Measurements from ENCODE around the gene PDLIM7.

DNA sequence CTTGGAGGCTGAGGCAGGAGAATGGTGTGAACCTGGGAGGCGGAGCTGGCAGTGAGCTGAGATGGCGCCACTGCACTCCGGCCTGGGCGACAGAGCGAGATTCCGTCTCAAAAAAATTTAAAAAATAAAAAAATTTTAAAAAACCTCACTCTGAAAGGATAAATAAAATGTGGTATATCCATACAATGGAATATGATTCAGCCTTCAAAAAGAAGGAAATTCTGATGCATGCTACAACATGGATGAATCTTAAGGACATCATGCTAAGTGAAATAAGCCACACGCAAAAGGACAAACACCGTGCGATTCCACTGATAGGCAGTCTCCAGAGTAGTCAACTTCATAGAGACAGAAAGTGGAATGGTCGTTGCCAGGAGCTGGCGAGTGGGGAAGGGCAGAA lies 32.4 kb downstream of the PDLIM7 start:
- TF ChIP-seq POLR2AphosphoS5 (IDR thresholded peaks at IDR 0.05; ENCODE audit: low read depth, low read length): no peak
- TF ChIP-seq SIN3A (IDR thresholded peaks at IDR 0.05; ENCODE audit: borderline replicate concordance, insufficient read depth, low read length): no peak
- TF ChIP-seq TAF1 (IDR thresholded peaks at IDR 0.05; ENCODE audit: borderline replicate concordance, insufficient read depth, low read length): no peak
- TF ChIP-seq, protein P1, sequence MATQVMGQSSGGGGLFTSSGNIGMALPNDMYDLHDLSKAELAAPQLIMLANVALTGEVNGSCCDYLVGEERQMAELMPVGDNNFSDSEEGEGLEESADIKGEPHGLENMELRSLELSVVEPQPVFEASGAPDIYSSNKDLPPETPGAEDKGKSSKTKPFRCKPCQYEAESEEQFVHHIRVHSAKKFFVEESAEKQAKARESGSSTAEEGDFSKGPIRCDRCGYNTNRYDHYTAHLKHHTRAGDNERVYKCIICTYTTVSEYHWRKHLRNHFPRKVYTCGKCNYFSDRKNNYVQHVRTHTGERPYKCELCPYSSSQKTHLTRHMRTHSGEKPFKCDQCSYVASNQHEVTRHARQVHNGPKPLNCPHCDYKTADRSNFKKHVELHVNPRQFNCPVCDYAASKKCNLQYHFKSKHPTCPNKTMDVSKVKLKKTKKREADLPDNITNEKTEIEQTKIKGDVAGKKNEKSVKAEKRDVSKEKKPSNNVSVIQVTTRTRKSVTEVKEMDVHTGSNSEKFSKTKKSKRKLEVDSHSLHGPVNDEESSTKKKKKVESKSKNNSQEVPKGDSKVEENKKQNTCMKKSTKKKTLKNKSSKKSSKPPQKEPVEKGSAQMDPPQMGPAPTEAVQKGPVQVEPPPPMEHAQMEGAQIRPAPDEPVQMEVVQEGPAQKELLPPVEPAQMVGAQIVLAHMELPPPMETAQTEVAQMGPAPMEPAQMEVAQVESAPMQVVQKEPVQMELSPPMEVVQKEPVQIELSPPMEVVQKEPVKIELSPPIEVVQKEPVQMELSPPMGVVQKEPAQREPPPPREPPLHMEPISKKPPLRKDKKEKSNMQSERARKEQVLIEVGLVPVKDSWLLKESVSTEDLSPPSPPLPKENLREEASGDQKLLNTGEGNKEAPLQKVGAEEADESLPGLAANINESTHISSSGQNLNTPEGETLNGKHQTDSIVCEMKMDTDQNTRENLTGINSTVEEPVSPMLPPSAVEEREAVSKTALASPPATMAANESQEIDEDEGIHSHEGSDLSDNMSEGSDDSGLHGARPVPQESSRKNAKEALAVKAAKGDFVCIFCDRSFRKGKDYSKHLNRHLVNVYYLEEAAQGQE (IDR thresholded peaks at IDR 0.05; ENCODE audit: insufficient read depth in 1 of 2, low read depth in 2 of 2, low read length in 2 of 2): no peak
- no peak for TF ChIP-seq FOXP2 (optimal IDR thresholded peaks at IDR 0.05; ENCODE audit: borderline replicate concordance, extremely low read depth, extremely low read length, insufficient read depth)

All from PFSK-1 (cell line).